Spleen (tissue), 13 donors: Measurements from ENCODE around the gene DRAXIN. TPM values are rescaled to one million over a fixed set of nuclear protein-coding genes. Genes with fewer than 3 reads are reported as not detected.
"Not testable (repeated sequence)": the region's sequence is repeated elsewhere in the genome, so short reads cannot be mapped to it uniquely, and the experiment has no call there.

Source experiments
- DNase-seq: peaks from one replicate; pipeline ENCODE4 v3.0.0-alpha.2; 2020
- H3K27ac ChIP-seq, 8 donors: fragments of 200-600 bp; sonication (generic) in 7 of 8; 1 replicate in 4 of 8; 2 replicates in 4 of 8; pipeline versions ENCODE4 v1.5.0 to v1.8.0; 2016 to 2021; ENCODE audit warnings: inconsistent platforms in 4 of 8, mild to moderate bottlenecking in 4 of 8, moderate library complexity in 1 of 8
- H3K27me3 ChIP-seq, 7 donors: fragments of 200-600 bp; sonication (generic) in 6 of 7; replicated peaks in 1 of 7; 1 replicate in 4 of 7; 2 replicates in 3 of 7; pipeline versions ENCODE4 v1.5.0 to v1.8.0; 2016 to 2021; ENCODE audit warnings: inconsistent platforms in 3 of 7, mild to moderate bottlenecking in 1 of 7
- H3K36me3 ChIP-seq, 6 donors: fragments of 200-600 bp; sonication (generic) in 5 of 6; 1 replicate in 4 of 6; 2 replicates in 2 of 6; pipeline versions ENCODE4 v1.5.0 to v1.8.0; 2016 to 2021; ENCODE audit warnings: inconsistent platforms in 2 of 6
- H3K4me1 ChIP-seq, 6 donors: fragments of 200-600 bp; sonication (generic) in 5 of 6; 1 replicate in 3 of 6; 2 replicates in 3 of 6; pipeline versions ENCODE4 v1.5.0 to v1.8.0; 2016 to 2021; ENCODE audit warnings: inconsistent platforms in 3 of 6
- H3K4me3 ChIP-seq, 8 donors: fragments of 200-600 bp; sonication (generic) in 7 of 8; 1 replicate in 4 of 8; 2 replicates in 4 of 8; pipeline versions ENCODE4 v1.5.0 to v1.8.0; 2016 to 2021; ENCODE audit warnings: inconsistent platforms in 4 of 8, mild to moderate bottlenecking in 4 of 8, moderate library complexity in 2 of 8
- H3K9me3 ChIP-seq, 8 donors: fragments of 200-600 bp; sonication (generic) in 7 of 8; 1 replicate in 4 of 8; 2 replicates in 4 of 8; pipeline versions ENCODE4 v1.5.0 to v1.8.0; 2016 to 2021; ENCODE audit warnings: inconsistent platforms in 4 of 8
- CTCF ChIP-seq, 11 experiments: fragments of 200-600 bp in 7 of 11; fragments of 450-650 bp in 4 of 11; sonication (generic) in 4 of 11; IDR thresholded peaks in 8 of 11; conservative IDR thresholded peaks in 3 of 11; 1 replicate in 7 of 11; 2 replicates in 4 of 11; pipeline versions ENCODE4 v1.4.0 to v1.8.0; 2016 to 2021; ENCODE audit warnings: antibody characterized with exemption in 11 of 11, inconsistent platforms in 4 of 11, mild to moderate bottlenecking in 1 of 11
- POLR2A ChIP-seq, 3 donors: fragments of 450-650 bp; IDR thresholded peaks; one replicate each; pipeline ENCODE4 v1.5.1; 2017; ENCODE audit warnings: antibody characterized with exemption in 3 of 3, mild to moderate bottlenecking in 1 of 3
- POLR2AphosphoS5 ChIP-seq, 3 donors: sonication (generic); formaldehyde crosslinking; IDR thresholded peaks; one replicate each; pipeline ENCODE4 v1.5.1; 2017; ENCODE audit warnings: antibody characterized with exemption in 3 of 3
- WGBS, 5 donors: extraction: QIAGEN DNeasy Blood & Tissue Kit in 3 of 5; methylation state at CpG; one replicate each; pipeline versions ENCODE4 v1.1.5 to v1.1.7; 2013 to 2018; 5-methylcytosine and 5-hydroxymethylcytosine counted together
- intact Hi-C: fragments of 100-400 bp; cut with DNase I; formaldehyde crosslinking; loops from one replicate; pipeline ENCODE4 v1.15.0; 2023; ENCODE audit warnings: low total_unique reads
- long read RNA-seq, 2 donors: transcript quantifications; one replicate each; lab custom pipeline, GENCODE V29; 2026
- polyA plus RNA-seq, 3 donors: library from polyadenylated mRNA; stranded (reverse); fragments of 200-250 nt; gene quantifications; one replicate each; pipeline ENCODE4 v1.2.1, GENCODE V29; 2013
- total RNA-seq, 7 donors: library from RNA; depleted of rRNA in 3 of 7; stranded (reverse); fragments of >200 nt in 3 of 7; fragmentation: NEBNext Ultra II Directional in 4 of 7; extraction: Animal tissue kit (Norgen Biotek cat#: 25700) in 4 of 7; gene quantifications; one replicate each; pipeline versions ENCODE4 v1.1.0 to v1.2.1, GENCODE V29; 2016 to 2021
- donor health status: healthy with polysubstance abuse.
- donor health status: DM: no; HTN: no; CAD: no; lungs with moderate emphysema.
- donor health status: DM: no; HTN: no; CAD: no.
- donor health status: Bipolar disorder and iron deficiency.
- donor health status: healthy.
- donor health status: DM: no; HTN: no; CAD: no.
- donor health status: DM: yes; HTN: yes; CAD: no.

The DRAXIN gene, protein sequence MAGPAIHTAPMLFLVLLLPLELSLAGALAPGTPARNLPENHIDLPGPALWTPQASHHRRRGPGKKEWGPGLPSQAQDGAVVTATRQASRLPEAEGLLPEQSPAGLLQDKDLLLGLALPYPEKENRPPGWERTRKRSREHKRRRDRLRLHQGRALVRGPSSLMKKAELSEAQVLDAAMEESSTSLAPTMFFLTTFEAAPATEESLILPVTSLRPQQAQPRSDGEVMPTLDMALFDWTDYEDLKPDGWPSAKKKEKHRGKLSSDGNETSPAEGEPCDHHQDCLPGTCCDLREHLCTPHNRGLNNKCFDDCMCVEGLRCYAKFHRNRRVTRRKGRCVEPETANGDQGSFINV
- total RNA-seq (under 1 TPM in 4 of 7 donors, not detected in 3; 0.09 to 0.37 (median 0.17) TPM), polyA plus RNA-seq (under 1 TPM; 0.04 to 0.10 (median 0.06) TPM)
- long read RNA-seq, donor 1 = 0 reads
- long read RNA-seq, donor 2 = 0 reads

DNA sequence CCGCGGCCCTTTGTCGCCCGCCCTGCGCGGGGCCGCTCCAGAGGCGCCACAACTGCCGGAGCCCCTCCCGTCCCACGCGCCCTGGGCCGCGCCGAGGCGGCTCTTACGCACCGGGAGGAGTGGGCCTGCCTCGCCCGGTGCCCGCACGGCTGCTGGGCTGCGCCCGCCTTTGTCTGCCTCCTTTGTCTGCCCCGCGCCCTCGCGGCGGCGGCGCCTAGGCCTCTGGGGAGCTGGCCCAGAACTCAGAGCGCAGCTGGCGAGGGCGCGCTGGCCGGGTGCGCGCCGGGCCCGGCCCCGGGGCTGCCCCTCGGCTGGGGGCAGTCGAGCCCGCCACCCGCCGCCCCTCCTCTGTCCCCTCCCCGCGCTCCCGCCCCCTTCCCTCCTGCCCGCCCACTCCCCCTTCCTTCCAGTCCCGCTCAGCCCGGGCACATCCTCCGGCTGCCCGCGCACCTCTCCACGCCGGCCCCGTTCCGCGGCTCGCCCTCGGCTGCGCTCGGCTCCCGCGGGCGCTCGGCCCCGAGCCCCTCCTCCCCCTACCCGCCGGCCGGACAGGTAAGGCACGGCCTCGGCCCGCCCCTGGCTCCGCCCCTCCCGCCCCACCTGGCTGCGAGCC, at the start of gene DRAXIN:
TSS of gene DRAXIN (plus strand) at position 409 of the 613 bp plus-strand sequence. CDS start 14,549 bp downstream, outside the sequence.
- no peaks in the 10 kb centered on the region for H3K9me3 ChIP-seq
- H3K27me3 ChIP-seq = peaks cover 5 to 91% (median 55%) of the 10 kb centered on the region in 7 donors
- TF ChIP-seq POLR2AphosphoS5 (IDR thresholded peaks at IDR 0.05) = no peak
- no peaks in the 10 kb centered on the region for H3K36me3 ChIP-seq
- DNase-seq = no peak
- peaks cover 15 to 40% (median 33%) of the 10 kb centered on the region in 6 donors for H3K4me1 ChIP-seq
- no peak within 1 kb of the TSS for H3K27ac ChIP-seq
- intact Hi-C loops = no loop called here
- 0 to 1% (median 0%) methylated on average over 1 to 78 of the region's 78 CpGs for WGBS, 5 donors
- H3K4me3 ChIP-seq = peak within 1 kb of the TSS in 7 of 8 donors; percentile 26 to 66 (median 34)

GRCh38 chr1:11641776-11642305, 49.7 kb upstream of the DRAXIN start:
- no peak for DNase-seq
- 57 to 71% (median 61%) methylated on average over 5 of the region's 5 CpGs for WGBS, 5 donors
- intact Hi-C loops = loop anchor here (5.0 to 10.0 kb wide), 3 partner anchors 167 to 400 kb away; partner anchors contain the start of gene DISP3
- TF ChIP-seq POLR2AphosphoS5 (IDR thresholded peaks at IDR 0.05) (no peak), POLR2A (IDR thresholded peaks at IDR 0.05) (no peak), CTCF (IDR thresholded peaks at IDR 0.05 in 8 of 11, conservative IDR thresholded peaks at IDR 0.05 in 3 of 11) (no peak)
- Histone ChIP-seq H3K4me3 (no peak overlapping the region), H3K27ac (no peak overlapping the region), H3K9me3 (no peaks in the 10 kb centered on the region), H3K27me3 (peaks cover 0 to 61% (median 0%) of the 10 kb centered on the region in 7 donors), H3K36me3 (no peaks in the 10 kb centered on the region), H3K4me1 (peaks cover 0 to 6% (median 0%) of the 10 kb centered on the region in 6 donors)

DNA sequence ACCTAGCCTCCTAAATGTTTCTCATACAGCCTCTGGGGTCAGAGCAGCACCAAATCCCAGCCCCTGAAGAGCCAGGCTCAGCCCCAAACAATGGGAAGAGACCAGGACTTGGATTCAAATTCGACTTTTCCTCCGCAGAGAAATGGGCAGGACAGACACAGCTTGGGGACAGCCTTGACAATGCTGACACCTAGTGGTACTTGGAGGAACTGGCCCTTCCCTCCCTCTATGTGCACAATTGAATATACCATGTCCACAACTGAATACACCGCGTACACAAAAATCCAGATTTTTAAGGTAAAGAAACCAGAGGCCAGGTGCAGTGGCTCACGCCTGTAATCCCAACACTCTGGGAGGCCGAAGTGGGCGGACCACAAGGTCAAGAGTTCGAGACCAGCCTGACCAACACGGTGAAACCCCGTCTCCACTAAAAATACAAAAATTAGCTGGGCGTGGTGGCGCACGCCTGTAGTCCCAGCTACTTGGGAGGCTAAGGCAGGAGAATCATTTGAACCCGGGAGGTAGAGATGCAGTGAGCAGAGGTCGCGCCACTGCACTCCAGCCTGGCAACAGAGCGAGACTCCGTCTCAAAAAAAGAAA, 49.0 kb upstream of the DRAXIN start:
- H3K9me3 ChIP-seq, H3K36me3 ChIP-seq, H3K27ac ChIP-seq, DNase-seq, H3K4me1 ChIP-seq, H3K4me3 ChIP-seq: not testable (repeated sequence)
- intact Hi-C loops = loop anchor here (5.0 to 10.0 kb wide), 3 partner anchors 168 to 400 kb away; partner anchors contain the start of gene DISP3
- TF ChIP-seq CTCF (IDR thresholded peaks at IDR 0.05 in 8 of 11, conservative IDR thresholded peaks at IDR 0.05 in 3 of 11) = peak; percentile 87 to 97 (median 95)
- WGBS, 5 donors = 49 to 58% (median 51%) methylated on average over 18 of the region's 18 CpGs
- H3K27me3 ChIP-seq = peaks cover 0 to 56% (median 0%) of the 10 kb centered on the region in 7 donors

DNA sequence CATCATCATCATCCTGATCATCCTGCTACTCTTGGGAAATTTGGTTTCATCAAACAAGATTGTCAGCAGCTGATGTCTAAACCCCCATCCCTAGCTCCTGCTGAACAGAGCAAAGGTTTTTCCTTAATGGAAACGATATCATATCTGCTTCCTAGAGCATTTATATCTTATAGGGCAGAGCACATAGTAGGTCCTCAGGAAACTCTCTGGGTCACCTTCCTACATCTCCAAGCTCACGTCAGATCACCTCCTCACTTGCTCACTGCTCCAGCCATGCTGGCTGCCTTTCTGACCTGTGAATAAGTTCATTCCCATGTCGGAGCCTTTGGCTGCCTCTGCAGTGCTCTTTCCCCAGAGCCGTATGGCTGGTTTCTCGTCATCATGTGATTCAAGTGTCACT, 47.7 kb upstream of the DRAXIN start:
- no peak overlapping the region for H3K27ac ChIP-seq
- intact Hi-C loops = loop anchor here (5.0 to 10.0 kb wide), 3 partner anchors 169 to 401 kb away; partner anchors contain the start of gene DISP3

More for the DNA sequence above, 47.7 kb upstream of the DRAXIN start:
- Histone ChIP-seq H3K4me1 (peaks cover 0 to 9% (median 2%) of the 10 kb centered on the region in 6 donors), H3K9me3 (no peaks in the 10 kb centered on the region), H3K27me3 (peaks cover 0 to 55% (median 0%) of the 10 kb centered on the region in 7 donors), H3K36me3 (no peaks in the 10 kb centered on the region), H3K4me3 (no peak overlapping the region)
- 54 to 76% (median 63%) methylated on average over 5 of the region's 5 CpGs for WGBS, 5 donors
- TF ChIP-seq CTCF (IDR thresholded peaks at IDR 0.05 in 8 of 11, conservative IDR thresholded peaks at IDR 0.05 in 3 of 11) = no peak
- no peak for TF ChIP-seq POLR2AphosphoS5 (IDR thresholded peaks at IDR 0.05)
- no peak for TF ChIP-seq POLR2A (IDR thresholded peaks at IDR 0.05)
- no peak for DNase-seq
